ENCODE measurements around the gene KLHL26.
"Not testable (repeated sequence)": the region's sequence is repeated elsewhere in the genome, so short reads cannot be mapped to it uniquely, and the experiment has no call there.

Gene KLHL26

DNA sequence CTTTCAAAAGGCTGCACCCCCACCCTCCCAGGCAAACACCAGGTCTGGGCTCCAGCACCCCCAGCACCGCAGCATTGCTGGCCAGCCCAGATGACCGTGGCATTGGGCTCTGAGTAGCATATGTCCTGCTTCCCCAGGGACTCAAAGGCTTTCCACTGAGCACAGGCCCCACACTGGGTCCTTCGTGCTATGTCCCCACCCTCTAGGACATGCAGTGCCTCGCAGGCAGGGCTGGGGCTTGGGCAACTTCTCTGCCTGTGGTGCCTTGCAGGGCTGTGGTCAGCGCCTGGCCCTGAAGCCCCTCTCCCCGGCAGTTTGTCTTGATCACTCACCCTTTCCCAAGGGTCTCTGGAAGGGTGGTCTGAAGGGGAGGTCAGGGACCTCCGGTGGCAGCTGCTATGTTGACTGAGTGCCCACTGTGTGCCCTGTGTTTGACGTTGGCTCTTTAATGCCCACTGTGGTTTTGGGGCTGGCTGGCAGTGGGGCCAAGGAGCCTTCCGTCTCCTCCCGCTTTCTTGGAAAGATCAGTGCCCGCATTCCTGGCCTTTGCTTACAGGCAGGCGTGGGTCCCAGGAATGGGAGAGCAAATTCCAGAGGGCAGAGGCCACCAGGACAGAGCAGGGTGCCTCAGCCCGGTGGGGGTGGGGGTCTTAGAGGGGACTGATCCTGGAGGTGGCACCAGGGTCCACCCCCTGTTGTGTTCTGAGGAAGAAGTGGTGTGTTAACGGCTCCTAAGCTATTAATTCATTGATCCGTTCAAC is 26.3 kb downstream of the KLHL26 start:
- DNase-seq (ENCODE audit: low read depth in 2 of 2), result no peak

- DNase-seq (ENCODE audit: low read depth in 2 of 2), result no peak
Measured at GRCh38 chr19:18663940-18664530, 27.2 kb downstream of the KLHL26 start.

DNA sequence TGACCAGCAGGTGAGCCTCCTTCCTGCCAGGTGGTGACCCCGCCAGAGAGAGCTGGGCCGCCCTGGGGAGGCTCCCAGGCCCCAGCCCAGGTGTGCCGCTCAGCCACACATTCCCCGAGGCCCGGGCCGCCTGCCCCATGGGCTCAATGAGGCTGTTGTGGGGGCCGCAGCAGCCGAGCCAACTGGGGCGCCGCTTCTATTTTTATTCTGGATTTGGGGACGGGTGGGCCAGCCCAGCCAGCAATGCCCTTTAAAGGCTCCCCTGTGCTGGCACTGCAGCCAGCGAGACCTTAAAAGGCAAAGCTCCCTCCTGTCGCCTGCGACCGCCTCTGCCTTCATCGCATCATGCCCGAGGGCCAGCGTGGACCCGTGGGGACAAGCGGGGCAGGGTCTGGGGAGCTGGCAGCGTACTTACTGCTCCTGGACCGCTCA is 29.0 kb downstream of the KLHL26 start:
- no peak for DNase-seq (ENCODE audit: low read depth in 2 of 2)

- DNase-seq (ENCODE audit: low read depth in 2 of 2), result no peak
Measured at GRCh38 chr19:18666317-18666716, 29.5 kb downstream of the KLHL26 start.

DNA sequence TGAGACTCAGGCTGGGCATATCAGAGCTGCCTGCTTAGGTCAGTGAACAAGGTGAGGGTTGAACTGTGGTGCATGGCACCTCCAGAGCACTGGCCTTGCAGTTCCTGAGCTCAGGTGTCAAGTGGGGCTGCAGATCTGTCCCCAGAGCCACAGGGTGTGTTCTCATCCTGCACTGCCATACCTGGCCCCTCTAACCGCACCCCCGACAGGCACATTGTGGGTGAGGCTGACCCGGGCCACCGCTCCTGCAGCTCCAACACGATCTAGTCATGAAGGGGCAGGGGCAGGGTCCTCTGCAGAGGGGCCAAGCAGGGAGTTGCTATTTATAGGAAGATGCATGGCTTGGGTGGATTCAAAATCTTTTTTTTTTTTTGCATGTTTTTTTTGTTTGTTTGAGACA is 30.0 kb downstream of the KLHL26 start:
- no peak for DNase-seq (ENCODE audit: low read depth in 2 of 2)

GRCh38 chr19:18667531-18668251 is 30.9 kb downstream of the KLHL26 start:
- no peak for DNase-seq (ENCODE audit: low read depth in 2 of 2)

DNA sequence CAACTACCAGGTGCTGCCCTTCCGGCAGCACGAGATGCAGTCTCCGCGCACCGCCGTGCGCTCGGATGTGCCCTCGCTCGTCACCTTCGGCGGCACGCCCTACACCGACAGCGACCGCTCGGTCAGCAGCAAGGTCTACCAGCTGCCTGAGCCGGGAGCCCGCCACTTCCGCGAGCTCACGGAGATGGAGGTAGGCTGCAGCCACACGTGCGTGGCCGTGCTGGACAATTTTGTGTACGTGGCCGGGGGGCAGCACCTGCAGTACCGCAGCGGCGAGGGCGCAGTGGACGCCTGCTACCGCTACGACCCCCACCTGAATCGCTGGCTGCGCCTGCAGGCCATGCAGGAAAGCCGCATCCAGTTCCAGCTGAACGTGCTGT is 31.4 kb downstream of the KLHL26 start:
- DNase-seq (ENCODE audit: low read depth in 2 of 2), result no peak

GRCh38 chr19:18668744-18669523 is 32.1 kb downstream of the KLHL26 start:
- DNase-seq (ENCODE audit: low read depth in 2 of 2), result no peak

DNA sequence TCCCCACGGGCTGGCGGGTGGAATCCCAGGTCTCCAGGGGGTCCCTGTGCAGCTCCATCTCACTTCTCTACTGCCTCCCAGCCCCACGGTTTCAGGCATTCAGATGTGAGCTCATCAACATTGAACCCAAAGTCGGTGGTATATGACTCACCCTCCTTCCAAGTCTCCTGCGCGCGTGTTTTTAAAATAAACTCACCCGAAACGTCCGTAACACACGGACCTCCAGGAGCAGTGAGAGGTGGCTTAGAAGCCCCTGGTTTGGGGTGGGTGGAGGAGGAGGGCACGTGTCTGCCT is 32.6 kb downstream of the KLHL26 start:
- no peak for DNase-seq (ENCODE audit: low read depth in 2 of 2)

DNA sequence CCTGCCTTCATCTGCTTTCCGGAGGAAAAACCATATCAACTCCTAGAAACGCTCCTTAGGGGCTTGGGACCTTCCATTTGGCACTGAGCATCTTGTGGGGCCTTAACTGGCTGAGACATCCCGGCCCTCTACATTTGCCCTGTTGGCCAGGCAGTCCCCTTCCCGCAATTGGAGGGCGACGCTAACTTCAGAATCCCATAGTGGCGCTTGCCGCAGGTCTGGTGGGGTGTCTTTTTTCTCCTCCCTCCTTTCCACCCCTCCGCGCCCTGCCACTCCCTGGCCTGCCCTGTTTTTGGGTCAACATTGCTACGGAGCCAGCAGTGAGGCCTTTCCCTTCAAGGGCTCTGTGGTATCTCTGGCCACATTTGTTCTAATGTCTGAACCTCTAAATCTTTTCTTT is 33.1 kb downstream of the KLHL26 start:
- DNase-seq (ENCODE audit: low read depth in 2 of 2), result no peak

DNA sequence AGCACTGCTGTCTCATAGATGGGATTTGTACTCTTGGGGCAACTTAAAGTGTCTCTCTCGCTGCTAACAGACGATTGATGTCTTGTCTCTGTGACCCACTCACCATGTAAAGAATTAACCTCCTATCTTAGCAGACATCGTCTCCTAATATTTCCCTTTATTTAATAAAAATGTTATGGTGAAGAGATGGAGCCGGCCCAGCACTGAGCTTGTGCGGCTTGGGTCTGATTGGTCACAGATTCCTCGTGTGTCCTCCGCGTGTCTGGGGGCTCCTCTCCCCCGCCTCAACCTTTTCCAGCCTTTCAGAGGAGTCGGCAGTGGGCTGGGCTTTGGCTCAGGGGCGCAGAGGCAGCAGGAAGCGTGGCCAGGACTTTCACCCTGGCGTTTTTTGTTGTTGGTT is 33.5 kb downstream of the KLHL26 start:
- DNase-seq (ENCODE audit: low read depth in 2 of 2), result no peak

DNA sequence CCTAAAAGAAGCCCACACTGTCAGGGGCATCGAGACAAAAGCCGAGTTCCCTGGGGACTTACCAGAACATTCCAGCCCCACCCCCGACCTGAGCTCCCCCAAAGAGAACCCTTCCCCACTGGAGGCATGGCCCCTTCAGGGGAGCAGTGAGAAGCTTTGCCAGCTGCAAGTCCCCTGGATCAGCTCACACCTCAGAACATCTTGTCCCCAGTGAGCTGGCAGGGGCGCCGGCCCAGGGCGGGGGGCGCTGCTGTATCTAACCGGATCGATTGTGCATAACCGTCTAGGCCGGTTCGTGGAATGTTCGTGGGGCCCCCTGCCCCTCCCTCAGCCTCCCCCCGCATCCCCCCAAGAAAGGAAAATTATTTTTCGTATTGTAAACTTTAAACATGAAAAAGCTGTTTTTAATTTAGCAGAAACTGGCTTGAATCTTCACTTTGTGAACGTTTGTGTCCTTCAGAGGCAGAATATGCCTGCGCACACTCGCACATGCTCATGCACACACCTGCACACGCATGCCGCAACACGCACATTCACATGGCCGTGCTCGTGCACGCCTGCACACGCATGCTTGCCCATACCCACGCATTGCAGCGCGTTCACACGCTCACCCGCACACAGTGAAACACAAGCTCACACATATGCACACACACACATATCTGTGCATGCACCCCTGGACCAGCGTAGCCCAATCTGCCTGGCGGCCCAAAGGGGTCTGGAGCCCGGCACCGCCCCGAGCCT is 34.6 kb downstream of the KLHL26 start:
- no peak for DNase-seq (ENCODE audit: low read depth in 2 of 2)

GRCh38 chr19:18672044-18672451 is 35.2 kb downstream of the KLHL26 start:
- DNase-seq (ENCODE audit: low read depth in 2 of 2), result no peak

DNA sequence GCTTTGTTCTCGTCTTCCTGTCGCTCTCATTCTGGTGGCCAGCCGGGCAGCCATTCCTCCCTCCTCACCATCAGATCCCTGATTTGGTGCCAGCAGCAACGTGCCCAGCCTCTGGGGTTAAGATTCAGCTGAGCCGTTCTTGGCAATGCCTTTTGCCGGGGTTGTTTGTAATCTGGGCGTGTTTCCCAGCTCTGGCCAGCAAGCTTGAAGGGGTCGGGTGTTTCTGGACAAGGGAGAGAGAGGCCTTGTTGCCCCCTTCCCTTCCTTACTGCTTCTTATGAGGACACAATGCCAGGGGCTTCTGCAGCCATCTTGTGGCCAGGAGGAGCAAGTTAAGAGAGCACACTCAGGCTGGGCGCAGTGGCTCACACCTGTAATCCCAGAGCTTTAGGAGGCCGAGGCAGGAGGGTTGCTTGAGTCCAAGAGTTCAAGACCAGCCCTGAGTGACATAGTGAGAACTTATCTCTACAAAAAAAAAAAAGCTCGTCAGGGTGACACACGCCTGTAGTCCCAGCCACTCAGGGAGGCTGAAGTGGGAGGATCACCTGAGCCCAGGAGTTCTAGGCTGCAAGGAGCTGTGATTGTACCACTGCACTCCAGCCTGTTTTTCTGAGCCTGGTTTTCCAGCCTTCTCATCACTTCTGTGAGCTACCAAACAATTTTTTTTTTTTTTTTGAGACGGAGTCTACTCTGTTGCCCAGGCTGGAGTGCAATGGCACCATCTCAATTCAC is 35.9 kb downstream of the KLHL26 start:
- DNase-seq (ENCODE audit: low read depth in 2 of 2), result no peak

DNA sequence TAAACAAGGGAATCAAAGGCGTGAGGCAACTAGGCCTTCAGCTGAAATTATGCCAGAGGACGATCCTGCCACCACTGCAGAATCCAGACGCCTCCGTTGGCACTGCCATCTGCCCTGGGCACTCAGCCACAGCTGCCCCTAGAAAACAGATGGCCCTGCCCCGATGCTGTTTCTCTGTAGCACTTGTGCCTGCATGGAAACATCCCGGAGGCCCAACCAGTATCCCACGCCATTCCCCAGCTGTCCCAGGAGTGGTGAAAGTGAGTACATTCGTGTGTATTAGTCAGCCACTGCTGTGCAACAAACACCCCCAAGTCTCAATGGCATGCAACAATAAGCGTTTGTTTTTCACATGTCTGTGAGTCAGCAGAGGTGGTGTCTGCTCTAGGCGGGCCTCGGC is 37.8 kb downstream of the KLHL26 start:
- DNase-seq (ENCODE audit: low read depth in 2 of 2), result no peak

- peak in 1 of 2 donors; percentile 16 for DNase-seq (ENCODE audit: low read depth in 2 of 2)
Measured at GRCh38 chr19:18675779-18676178, 39.0 kb downstream of the KLHL26 start.

- DNase-seq (ENCODE audit: low read depth in 2 of 2), result no peak
Measured at GRCh38 chr19:18676692-18677091, 39.9 kb downstream of the KLHL26 start.

GRCh38 chr19:18677156-18677555 is 40.3 kb downstream of the KLHL26 start:
- no peak for DNase-seq (ENCODE audit: low read depth in 2 of 2)

DNA sequence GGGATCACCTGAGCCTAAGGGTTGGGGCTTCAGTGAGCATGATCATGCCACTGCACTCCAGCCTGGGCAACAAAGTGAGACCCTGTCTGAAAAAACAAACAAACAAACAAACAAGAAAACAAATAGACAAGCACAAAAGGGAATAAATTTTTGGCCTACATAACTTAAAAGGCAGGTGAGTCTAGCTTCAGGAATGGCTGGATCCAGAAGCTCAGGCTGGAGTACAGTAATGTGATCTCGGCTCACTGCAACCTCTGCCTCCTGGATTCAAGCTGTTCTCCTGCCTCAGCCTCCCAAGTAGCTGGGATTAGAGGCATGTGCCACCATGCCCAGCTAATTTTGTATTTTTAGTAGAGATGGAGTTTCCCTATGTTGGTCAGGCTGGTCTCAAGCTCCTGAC is 43.3 kb downstream of the KLHL26 start:
- not testable (repeated sequence) for DNase-seq (ENCODE audit: low read depth in 2 of 2)

DNA sequence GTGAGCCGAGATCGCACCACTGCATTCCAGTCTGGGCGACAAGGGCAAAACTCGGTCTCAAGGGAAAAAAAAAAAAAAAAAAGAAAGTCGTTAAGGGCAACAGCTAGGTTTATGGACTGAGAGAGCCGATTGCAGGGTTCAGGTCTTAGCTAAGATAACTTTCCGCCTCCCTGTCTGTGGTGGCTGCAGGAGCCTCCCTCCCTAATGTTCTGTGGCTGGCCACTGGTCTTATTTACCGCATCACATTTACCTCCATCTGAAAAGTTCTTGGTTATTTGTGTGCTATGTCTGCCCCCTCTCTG is 45.9 kb downstream of the KLHL26 start:
- no peak for DNase-seq (ENCODE audit: low read depth in 2 of 2)
